Measurements from ENCODE around the gene GALK2.

The GALK2 gene

GRCh38 chr15:49370782-49371181 lies 200.7 kb downstream of the GALK2 start:
- no peak overlapping the region for H3K4me3 ChIP-seq (ENCODE audit: low read length)
- no peak overlapping the region for H2AFZ ChIP-seq (ENCODE audit: low read depth, low read length)
- no peaks in the 10 kb centered on the region for H3K27me3 ChIP-seq (ENCODE audit: insufficient read depth, low read length)
- H3K4me1 ChIP-seq (ENCODE audit: insufficient read depth, low read length): peaks cover 6% of the 10 kb centered on the region
- no peaks in the 10 kb centered on the region for H3K9me3 ChIP-seq (ENCODE audit: low read length)
- no peaks in the 10 kb centered on the region for H3K36me3 ChIP-seq (ENCODE audit: insufficient read depth, low read length)

- Histone ChIP-seq H3K9me3 (ENCODE audit: low read length) (no peaks in the 10 kb centered on the region), H3K27me3 (ENCODE audit: insufficient read depth, low read length) (no peaks in the 10 kb centered on the region), H3K4me3 (ENCODE audit: low read length) (no peak overlapping the region), H3K4me1 (ENCODE audit: insufficient read depth, low read length) (peaks cover 6% of the 10 kb centered on the region), H3K36me3 (ENCODE audit: insufficient read depth, low read length) (no peaks in the 10 kb centered on the region), H2AFZ (ENCODE audit: low read depth, low read length) (no peak overlapping the region)
These were observed 202.3 kb downstream of the GALK2 start for GRCh38 chr15:49372366-49372765.

DNA sequence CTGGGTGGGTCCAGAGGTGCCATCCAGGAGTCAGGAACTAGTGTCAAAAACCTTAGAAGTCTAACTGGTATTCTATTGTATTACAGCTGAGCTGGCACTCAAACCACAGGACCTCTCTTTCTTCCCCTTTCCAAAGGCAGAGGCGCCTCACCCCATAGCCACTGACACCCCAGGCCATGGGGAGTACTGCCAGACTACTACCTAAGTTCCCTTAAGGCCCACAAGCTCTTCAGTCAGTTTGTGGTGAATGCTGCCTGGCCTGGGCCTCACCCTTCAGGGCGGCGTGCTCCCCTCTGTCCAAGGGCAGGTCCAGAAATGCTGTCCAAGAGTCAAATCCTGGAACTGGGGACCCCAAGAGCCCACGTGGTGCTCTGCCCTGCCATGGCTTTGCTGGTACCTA lies 209.9 kb downstream of the GALK2 start:
- H3K36me3 ChIP-seq (ENCODE audit: insufficient read depth, low read length): no peaks in the 10 kb centered on the region

GRCh38 chr15:49380912-49381311 lies 210.9 kb downstream of the GALK2 start:
- Histone ChIP-seq H3K4me3 (ENCODE audit: low read length) (no peak overlapping the region), H2AFZ (ENCODE audit: low read depth, low read length) (no peak overlapping the region), H3K9me3 (ENCODE audit: low read length) (no peaks in the 10 kb centered on the region), H3K4me1 (ENCODE audit: insufficient read depth, low read length) (peaks cover 6% of the 10 kb centered on the region), H3K27me3 (ENCODE audit: insufficient read depth, low read length) (no peaks in the 10 kb centered on the region), H3K36me3 (ENCODE audit: insufficient read depth, low read length) (no peaks in the 10 kb centered on the region)

More for the DNA sequence above, 209.9 kb downstream of the GALK2 start:
- H3K9me3 ChIP-seq (ENCODE audit: low read length): no peaks in the 10 kb centered on the region
- H3K27me3 ChIP-seq (ENCODE audit: insufficient read depth, low read length): no peaks in the 10 kb centered on the region
- H3K4me3 ChIP-seq (ENCODE audit: low read length): no peak overlapping the region
- H3K4me1 ChIP-seq (ENCODE audit: insufficient read depth, low read length): peaks cover 6% of the 10 kb centered on the region
- no peak overlapping the region for H2AFZ ChIP-seq (ENCODE audit: low read depth, low read length)

Data from neuron (in vitro differentiated cells).